Limb (tissue), 2 donors: ENCODE data around the gene RHOJ.
A peak's percentile ranks its signal among the peaks of the same experiment; 100 is the strongest.

Experiments used
- DNase-seq, 2 donors: peaks; one replicate each; pipeline ENCODE4 v3.0.0-alpha.2; 2016; ENCODE audit errors: extremely low spot score in 2 of 2

RHOJ gene

DNA sequence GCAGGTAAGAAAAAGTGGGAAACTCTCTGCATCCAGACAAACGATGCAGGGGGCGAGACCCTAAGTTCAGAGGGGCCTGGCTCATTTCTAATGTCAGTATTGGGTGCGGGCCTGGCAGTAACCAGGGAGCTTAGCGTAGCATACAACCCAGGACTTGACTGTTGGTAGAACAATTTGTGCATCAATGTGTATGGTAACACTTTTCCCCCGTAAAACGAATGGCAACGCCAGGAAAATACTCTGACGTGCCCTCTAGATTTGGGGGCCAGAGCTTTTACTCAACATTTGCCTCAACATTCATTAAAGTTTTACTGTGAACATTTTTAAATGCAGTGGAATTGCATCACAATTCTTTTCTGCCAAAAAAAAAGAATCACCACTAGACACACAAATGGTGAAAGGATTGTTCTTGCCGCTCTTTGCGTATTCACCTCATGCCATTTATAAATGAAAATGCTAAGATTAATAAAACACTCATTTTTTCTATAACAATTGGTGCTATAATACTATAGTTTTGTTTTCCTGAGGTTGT is 867 bp downstream of the RHOJ start:
- peak in 1 of 2 donors; percentile 22 for DNase-seq

DNA sequence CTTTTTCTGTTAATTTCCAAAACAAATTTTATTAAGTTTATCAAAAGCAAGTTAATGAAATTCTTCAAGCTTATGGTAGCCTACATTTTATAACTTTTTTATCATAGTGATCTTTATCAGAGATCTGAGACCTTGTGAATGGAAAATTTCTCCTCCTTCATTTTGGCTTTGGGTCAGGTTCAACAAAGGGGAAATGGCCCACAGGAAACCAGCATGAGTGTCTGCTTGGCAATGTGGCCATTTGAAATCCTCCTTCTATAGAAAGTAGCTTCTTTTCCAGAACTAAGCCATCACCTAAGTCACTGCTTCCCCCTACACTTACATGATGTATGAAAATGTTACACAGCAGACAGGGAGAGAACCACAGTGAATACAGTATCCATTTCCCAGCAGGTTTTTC is 1.6 kb downstream of the RHOJ start:
- peak in 1 of 2 donors; percentile 54 for DNase-seq

DNA sequence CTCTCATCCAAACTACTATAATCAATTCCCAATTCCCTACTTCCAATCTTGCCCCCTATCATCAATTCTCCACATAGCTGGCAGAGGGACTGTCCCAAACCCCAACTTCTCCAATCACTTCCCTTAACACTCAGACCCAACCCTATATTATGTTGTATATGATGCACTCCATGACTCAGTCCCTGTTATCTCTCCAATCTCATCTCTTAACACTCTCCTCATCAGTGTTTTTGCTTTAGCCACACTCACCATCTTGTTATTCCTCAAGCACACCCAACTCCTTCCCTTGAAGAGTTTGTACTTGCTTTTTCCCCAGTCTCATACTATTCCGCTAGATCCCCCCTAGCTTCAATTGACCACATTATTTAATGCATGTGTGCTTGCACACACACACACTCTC is 4.9 kb downstream of the RHOJ start:
- DNase-seq, result no peak

DNA sequence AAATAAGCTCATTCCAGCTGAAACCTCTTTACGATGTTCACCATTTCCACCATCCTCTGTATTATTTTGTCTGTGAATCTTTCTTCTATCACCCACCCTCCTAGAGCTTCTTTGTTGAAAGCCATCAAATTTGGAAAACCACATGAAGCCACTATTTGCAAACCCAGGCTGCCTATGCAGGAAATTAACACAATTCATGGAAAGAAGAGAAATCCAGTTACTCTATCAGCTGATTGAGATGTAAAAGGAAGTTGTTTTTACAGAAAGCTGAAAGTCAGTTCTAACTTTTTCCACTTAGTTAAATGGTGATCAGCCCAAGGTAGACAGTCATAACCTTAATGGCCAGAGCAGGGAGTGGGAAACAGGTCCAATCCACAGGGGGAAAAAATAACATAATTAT is 6.6 kb downstream of the RHOJ start:
- DNase-seq, result no peak

DNA sequence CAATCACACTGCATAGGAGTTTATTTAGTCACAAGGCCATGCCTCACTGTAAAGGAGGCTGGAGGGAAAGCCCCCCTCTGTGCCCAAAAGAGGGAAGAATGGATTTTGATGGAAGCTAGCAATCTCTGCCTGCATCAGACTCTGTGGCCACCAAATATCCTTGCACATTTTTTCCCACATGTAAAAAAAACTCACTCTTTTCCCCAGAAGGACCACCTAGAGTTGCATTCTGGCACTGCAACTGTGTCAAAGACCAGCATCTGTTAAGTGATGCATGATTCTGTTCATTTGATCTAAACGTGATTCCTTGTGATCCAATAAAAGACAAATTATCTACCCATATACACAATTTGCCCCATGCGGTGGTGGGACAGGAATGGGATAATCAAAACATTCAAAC is 8.0 kb downstream of the RHOJ start:
- DNase-seq, result no peak

DNA sequence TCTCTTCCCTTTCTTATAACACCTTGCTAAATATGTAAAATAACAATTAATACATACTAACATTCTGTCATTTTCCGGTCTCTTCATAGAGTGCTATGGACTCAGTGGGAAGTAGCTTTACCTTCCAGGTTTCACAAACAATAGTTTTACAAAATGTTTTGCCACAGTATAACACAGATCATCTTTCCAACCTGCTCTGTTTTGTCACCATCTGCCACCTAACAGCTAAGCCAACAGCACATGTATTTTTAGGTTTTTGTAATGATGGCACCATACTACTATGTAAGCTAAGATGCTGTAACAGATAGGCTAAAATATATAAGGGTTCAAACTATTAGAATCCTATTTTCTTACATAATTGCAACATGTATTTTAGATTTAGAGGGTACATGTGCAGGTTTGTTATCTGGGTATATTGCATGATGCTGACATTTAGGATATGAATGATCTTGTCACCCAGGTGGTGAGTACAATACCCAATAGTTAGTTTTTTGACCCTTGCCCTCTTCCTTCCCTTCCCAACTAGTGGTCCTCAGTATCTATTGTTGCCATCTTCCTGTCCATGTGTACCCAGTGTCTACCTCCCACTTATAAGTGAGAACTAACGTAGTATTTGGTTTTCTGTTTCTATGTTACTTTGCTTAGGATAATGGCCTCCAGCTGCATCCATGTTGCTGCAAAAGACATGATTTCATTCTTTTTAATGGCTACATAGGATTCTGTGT is 8.7 kb downstream of the RHOJ start:
- DNase-seq, result no peak

DNA sequence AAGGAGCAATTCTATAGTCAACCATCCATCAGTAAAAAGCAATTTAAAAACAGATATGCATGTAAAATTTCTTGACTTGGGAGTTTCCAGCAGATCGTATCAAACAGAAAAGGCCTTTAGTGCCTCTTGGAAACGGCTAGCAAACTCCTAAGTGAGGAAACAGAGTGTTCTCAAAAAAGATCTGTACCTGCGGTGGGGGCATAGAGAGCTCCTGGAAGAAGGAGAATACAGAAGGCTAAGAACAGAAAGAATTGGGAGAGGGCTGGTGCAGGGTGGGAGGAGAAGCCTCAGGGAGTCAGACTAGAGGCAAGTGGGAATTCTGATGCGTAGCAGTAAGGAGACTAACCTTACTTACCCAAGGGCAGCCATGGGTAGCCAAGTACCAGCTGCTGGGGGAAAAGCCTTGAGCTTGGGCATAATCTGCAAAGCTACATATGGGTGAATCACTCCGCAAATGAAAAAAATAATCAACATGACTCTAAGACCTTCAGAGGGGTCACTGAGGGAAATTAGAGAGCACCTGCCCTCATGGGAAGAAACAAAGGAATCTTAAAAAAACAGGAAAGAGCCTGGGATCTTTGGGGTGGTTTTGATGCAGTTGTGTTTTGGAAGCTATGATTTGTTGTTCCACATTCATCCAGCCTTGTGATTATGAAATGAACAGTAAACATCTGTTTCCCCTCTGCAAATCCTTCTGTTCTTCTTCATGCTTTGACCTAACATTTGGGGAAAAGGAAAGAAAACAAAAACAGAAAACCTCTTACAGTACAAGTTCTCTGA is 10.4 kb downstream of the RHOJ start:
- DNase-seq, result no peak

DNA sequence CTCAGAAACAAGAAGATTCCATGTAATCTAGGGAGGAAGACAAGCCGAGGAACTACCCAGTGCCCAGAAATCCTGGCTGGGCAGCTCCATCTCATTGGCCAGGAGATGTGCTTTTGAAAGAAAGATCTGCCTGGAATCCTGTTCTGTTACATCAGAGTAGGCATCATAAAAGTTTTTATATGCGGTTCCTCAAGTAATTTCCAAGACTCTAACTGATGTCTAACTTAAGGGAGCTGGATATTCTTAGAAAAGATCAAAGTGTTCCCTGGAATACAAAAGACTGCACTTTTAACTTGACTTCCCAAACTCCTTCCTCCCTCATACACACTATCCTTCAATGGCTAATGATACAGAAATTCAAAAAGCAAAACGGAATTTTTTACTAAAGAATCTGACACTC is 16.3 kb downstream of the RHOJ start:
- no peak for DNase-seq

DNA sequence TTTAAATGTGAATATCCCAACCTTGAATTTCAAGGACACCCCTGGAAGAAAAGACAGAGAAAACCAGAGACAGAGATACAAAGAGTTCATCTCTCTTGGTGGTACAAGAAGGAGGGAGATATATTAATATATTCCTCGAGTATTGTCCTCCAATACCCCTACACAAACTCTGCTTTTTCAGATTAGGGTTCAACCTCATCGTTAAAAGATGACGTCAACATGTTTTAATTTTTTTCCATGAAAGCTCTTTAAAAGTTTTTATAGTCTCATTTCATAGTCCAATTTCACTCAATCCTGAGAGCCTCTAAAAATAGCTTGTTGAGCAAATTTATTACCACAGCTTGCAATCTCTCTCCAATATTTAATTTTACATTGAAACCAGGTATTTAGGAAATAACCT is 19.4 kb downstream of the RHOJ start:
- DNase-seq, result no peak

DNA sequence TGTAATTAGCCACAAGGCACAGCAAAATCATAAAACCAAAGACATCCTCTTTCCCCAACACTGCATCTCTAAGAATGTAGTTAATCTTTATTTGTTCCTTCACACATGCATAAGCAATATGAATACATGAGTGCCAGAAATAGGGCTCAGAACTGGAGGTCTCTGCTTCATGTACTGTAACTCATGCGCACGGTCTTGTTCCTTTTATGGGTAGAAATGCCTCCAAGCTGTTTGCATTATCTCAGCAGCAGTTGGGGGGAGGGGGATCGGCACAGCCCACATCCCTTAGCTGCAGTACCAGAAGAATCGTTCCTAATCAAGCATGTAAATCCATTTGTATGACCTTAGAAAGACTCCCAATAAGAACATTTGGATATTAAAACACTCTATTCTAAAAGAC is 20.0 kb downstream of the RHOJ start:
- DNase-seq, result peak; percentile 43 to 46

DNA sequence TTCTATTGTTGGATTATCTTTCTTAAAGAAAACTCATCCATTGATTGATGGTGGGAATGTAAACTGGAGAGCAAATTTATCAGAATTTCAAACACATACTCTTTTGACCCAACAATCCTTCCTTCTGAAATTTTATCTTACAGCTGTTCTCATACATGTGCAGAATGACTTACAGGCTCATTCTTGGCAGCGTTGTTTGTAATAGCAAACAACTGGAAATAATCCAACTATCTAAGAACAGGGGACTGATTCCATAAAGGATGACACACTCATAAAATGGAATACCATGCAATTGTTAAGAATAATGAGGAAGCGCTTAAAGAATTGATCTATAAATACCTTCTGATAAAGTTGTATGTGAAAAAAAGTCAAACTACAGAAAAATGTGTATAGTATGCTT is 24.0 kb downstream of the RHOJ start:
- DNase-seq, result peak in 1 of 2 donors; percentile 64

DNA sequence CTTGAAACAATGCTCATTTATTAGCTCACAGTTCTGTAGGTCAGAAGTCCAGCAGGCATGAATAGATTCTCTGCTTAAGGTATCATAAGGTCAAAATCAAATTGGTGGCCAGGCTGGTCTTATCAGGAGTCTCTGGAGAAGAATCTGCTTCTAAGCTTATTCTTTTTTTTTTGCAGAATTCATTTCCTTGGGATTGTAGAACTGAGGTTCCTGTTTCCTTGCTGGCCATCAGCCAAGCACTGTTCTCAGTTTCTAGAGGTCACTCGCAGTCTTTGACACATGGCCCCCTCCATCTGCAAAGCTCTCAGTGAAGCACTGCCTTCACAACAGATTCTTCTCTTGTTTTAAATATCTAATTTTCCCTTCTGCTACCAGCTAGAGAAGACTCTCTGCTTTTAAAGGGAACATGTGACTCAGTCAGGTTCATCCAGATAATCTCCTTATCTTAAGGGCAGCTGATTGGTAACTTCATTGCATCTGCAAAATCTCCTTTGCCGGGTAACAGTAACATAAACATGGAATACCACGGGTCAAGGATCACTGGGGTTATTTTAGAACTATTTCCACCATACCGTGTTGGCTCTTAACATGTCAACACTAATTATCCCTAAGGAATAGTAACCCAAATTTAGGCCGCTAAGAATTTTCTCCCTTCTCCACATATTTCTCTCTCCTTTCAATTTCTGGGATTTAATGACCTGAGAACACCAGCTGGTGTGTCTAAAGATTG is 25.3 kb downstream of the RHOJ start:
- no peak for DNase-seq

DNA sequence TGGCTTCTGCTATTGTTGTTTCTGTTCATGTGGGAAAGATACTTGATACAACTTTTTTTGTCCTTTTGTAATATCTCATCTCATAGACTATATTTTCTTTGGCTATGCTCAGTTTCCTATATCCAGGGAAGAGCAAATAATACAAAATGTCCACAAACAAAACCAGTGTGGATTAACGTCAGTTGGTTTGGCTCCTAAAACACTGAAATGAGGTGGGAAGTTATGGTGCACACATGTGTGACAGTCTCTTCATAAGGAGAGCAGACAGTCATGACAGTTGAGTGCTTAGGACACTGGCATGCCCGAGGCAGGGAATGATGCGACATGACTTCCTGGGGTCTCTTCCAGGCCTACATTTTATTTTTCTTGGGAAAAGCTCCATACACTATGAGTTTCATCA is 27.5 kb downstream of the RHOJ start:
- DNase-seq, result no peak

DNA sequence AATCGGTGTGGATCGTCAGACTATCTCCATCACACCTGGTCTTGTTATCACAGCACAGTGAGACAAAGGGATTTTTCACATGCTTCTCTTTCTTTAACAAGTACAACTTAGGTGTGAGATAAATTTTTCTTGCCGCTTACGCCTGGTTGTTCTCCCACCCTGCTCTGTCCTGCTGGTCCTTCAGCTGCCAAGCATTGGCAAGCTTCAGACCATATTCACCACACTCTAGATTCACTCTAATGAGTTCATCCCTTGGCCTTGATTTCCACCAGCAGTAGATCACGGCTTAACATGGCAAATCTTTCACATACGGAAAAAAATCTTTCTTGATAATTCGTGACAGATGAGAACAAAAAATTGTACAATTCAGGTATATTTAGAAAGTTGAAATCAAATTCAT is 33.5 kb downstream of the RHOJ start:
- DNase-seq, result no peak

DNA sequence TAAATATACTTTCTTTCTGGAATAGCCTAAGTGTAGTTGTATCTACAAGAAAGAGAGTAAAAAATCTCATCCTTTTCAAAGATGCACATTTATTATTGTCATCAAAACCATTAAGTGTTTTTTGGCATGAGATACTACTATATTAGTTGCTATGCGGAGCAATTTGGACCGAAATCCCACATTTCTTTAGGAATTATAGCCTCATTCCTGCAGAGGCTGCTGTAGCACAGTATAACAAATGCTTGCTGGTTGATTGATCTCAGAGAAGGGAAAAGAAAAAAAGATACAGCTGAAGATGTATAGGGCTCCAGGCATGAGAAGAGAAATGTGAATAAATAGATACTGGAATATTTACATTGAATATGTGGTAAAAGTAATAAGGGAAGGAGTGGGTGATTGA is 36.0 kb downstream of the RHOJ start:
- peak in 1 of 2 donors; percentile 21 for DNase-seq

DNA sequence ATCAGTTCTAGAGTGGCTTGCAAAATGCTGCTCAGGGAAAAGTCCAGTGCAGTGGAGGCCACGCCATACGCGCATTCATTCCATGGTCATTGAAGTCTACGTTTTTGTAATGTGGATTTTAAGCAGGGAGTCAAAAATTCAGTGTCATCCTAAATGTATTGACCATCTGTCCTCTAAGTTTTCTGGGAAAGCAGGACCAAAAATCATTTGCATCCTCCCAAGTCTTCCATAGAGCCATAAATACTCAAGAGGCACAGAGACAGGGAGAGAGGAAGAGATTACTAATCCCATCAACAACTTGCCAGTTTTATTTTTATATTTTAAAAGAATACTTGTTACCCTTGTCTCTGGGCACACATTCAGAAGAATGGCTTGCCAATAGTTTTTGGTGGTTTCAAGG is 36.9 kb downstream of the RHOJ start:
- DNase-seq, result no peak

DNA sequence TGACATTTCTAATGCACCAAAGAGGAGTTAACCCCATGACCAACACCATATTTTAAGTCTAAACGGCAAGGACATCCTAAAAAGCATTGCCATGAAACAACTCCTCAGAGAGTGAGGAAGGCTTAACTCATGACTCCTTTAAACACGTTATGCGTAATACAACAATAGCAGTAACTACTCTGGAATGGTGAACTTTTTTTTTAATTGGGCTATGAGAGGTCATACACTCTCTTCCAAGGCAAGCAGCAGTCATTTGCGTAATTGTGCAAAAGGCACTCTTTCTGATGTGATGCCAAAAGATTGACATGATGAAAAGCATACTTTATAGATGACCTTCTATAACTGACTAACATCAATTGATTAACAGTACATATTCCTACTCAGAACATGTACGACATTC is 39.4 kb downstream of the RHOJ start:
- no peak for DNase-seq

DNA sequence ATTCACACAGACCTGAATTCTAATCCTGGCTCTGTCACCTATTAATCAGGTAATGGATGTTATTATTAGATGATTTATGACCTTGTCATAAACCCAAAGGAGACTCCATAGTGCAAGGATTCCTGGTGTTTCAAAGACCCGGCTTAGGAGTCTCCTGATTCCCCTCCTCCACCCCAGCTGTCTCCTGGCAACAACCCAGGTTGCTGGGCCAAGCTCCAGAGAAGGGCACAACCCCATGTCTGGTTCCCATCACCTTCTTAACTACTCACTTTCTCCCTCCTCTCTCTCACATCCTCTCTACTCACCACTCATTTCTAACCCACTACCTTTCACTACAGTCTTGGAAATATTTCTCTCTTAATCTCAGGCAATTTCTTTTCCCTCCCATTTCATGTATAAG is 41.6 kb downstream of the RHOJ start:
- no peak for DNase-seq

DNA sequence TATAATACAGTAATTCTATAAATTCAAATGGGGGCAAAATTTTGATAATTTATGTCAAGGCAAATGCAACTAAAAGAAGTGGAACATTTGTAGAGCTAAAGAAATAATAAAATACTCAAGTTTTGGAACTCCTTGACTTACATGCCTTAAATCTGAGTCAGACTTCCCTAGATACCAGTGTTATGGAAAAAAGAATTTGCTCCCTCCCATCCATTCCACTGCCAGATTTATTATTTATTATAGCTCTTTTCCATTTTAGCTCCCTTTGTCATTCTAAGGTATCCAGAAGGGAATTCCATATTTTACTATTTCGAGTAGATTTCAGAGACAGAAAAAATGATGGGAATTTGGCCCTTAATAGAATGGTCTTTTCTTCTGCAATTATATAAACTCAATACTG is 44.0 kb downstream of the RHOJ start:
- peak in 1 of 2 donors; percentile 32 for DNase-seq

DNA sequence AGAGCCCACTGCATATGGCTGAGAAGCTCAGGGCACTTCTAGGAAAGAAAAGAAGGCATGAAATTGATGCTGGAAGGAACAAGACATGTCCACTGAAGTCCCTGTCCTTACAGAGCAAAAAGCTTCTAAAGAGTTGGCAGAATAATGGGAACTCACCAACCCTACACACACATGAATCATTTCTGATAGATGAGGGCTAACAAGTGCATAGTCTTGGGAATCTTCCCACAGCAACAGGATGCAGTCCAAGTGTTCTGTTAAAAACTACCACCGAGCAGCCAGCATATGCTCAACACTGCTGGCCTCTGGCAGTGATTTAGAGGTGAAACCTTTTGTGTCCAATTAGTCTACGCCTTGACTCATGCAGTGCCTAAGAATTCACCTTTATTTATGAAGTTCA is 44.8 kb downstream of the RHOJ start:
- no peak for DNase-seq

DNA sequence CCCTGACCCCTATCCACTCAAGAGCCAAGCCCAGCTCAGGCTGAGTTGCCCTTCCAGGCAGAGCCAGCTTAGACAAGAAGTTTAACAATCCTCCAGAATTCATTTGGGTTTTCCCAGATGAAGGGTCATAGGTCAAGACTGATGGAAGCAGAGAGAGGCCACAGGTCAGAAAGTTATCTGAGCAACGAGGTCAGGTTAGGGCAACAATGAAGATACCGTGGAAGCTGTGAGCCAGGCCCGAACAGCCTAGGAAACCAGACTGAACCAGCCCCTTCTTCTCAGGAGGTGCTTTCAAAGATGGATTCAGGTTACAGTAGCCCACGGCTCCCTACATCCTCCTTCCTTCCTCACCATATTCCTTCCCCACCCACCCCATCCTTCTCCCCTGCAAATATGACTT is 53.1 kb downstream of the RHOJ start:
- no peak for DNase-seq

DNA sequence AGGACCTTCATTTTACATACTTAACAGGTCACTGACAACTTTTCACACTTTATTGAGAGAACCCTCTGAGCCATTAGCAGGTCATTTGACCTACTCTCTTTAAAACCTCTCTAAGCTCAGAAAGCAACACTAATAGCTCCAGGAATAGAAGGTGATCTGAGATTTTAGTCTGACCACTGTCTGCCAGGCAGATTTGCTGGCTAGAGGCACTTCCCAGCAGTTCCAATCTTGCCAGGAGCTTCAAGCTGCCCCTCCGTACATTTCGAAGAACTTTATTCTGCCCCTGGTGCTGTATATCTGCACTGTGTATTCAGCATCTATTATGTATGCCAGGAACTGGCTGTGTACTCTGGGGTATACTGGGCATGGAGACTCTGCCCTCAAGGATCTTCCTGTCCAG is 58.2 kb downstream of the RHOJ start:
- DNase-seq, result no peak
